Measurements from ENCODE around the gene TIPIN.
A peak's percentile ranks its signal among the peaks of the same experiment; 100 is the strongest.
"Not testable (repeated sequence)": the region's sequence is repeated elsewhere in the genome, so short reads cannot be mapped to it uniquely, and the experiment has no call there.

The TIPIN gene, protein sequence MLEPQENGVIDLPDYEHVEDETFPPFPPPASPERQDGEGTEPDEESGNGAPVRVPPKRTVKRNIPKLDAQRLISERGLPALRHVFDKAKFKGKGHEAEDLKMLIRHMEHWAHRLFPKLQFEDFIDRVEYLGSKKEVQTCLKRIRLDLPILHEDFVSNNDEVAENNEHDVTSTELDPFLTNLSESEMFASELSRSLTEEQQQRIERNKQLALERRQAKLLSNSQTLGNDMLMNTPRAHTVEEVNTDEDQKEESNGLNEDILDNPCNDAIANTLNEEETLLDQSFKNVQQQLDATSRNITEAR

DNA sequence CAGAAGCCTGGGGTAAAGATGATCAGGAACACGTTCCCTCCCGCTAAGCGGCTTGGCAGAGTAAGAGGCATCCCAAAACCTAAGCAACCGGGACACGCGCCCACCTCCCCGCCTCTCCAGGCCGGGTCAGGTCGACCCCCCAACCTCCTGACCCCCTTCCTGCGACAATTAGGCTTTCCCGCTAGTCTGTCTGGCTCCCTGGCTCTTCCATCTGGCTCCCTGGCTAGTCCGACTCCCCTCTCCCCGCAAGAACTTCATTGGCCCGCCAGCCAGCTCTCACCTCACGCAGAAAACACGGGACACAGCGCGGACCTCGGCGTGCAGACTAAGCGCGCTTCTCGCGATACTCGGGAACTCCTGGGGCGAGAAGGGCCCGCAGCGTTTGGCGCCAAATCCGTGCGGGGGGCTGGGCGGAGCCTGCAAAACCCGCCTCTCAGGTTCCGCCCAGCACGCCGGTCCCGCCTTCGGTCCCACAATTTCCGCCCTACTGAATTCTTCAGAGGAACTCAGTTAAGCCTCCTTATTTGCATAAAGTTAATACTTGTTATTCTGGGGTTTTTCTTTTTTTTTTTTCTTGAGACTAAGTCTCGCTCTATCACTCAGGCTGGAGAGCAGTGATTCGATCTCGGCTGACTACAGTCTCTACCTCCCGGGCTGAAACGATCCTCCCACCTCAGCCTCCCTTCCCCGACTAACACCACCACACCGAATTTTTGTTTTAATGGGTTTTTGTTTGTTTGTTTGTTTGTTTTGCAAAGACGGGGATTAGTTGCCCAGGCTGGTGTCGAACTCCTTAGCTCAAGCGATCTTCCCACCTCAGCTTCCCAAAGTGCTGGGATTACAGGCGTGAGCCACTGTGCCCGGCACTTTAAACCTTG is at the start of gene TIPIN:
Gene TIPIN (minus strand): TSS at position 327 of the 878 bp plus-strand sequence. CDS start 3,738 bp downstream, outside the sequence.
- DNase-seq = peak; percentile 96

DNA sequence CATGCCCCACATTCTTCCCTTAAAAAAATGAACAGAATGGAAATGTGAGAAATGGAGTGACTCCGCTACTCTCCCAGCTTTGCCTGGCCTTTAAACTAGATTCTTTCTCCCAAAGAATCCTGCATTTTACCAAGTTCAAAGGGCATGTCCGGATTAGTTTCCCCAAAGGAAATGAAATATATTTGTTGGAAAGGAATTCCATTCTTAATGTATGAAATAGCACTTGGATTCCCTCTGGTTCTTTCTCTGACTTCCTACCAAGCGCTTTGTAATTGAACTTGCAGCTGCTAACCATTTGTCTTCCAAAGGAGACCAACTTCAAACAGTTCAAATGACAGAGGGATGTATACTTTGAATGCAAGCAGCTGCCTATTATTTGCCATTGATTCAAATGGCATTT is 49.1 kb upstream of the TIPIN start:
- no peak for DNase-seq

DNA sequence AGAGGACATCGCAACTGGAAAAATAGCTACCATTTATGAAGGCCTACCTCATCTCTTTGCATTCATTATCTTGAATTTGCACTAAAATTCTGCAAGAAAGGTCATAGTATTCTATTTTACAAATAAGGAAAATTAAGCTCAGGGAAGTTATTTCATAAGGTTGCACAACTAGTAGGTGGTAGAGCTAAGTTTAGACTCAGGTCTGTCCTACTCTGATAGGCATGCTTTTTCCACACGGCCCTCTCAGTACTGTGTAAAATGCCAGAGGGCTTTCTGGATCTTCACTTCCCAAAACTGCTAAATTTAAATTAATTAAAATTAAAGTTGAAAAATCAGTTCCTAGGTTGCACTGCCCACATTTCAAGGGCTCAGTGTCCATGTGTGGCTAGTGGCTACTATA is 48.5 kb upstream of the TIPIN start:
- no peak for DNase-seq

DNA sequence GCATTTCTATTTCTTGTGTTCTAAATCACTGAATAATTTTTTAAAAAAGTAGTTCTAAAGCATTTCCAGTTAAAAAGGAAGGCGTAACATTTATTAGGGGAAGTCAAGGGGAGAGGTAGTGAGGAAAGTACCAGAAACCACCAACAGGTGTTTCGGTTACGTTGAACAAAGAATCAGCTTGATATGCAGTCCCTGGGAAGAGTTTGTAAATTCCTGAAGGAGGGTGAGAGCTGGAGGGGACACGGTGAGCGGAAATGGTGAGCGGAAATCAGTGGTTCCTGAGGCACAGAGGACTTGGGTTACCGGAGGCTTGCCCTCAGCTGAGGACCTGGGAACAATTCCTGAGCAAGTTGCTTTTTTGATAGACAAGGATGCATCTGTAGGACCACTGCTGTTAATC is 48.0 kb upstream of the TIPIN start:
- DNase-seq = no peak

DNA sequence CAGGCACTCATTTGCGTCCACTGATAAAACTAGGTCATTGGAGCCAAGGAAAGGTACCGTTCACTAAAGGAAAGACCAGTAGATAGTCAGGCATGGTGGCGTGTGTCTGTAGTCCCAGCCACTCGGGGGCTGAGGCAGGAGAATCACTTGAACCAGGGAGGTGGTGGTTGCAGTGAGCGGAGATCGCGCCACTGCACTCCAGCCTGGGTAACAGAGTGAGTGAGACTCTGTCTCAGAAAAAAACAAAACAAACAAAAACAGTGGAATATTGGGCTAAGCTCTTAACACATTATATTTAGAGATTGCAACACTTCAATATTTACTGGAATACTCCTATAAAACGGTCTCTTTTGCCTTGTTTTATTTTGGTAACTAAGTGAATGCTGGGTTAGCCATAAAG is 47.6 kb upstream of the TIPIN start:
- DNase-seq = no peak

DNA sequence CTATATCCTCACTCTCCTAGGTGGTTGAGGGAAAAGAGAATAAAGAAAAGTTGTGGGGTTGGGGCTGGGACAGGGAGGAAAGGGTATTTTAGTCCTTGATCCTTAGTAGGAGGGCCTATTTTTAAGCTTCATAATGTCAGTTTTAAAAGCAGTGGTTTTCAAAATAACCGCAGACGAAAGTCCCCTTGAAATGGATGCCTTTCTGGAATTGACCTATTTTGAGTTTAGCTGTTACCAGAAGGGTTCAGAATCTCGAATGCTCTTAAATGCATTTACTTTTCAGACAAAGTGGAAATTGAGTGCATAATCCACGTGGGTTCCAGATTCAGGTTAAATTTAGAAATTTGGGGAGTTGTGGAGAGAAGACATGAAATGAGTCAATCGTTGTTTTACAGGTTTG is 46.8 kb upstream of the TIPIN start:
- no peak for DNase-seq

DNA sequence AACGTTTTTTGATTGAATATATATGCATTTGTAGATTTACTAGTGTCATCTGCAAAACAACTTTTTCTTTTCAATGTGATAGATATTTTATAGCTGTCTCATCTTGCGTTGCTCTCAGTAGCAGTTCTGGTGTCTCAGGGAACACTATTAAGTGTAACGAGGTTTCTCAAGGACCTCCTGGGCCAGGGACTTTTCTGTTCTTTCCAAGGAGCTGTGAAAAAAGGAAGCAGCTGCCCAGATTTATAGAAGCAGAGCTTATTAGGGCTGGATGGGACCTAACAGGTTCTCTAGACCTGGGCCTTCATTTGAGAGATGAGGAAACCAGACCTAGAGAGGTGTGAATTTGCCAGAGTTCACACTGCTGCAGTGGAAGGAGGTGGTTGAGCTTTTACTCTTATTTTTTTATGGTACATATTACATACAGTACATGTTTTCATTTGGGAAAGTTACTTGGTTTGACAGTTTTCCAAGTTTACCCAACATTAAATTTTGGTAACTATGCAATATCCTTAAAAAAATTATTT is 46.3 kb upstream of the TIPIN start:
- DNase-seq = no peak

DNA sequence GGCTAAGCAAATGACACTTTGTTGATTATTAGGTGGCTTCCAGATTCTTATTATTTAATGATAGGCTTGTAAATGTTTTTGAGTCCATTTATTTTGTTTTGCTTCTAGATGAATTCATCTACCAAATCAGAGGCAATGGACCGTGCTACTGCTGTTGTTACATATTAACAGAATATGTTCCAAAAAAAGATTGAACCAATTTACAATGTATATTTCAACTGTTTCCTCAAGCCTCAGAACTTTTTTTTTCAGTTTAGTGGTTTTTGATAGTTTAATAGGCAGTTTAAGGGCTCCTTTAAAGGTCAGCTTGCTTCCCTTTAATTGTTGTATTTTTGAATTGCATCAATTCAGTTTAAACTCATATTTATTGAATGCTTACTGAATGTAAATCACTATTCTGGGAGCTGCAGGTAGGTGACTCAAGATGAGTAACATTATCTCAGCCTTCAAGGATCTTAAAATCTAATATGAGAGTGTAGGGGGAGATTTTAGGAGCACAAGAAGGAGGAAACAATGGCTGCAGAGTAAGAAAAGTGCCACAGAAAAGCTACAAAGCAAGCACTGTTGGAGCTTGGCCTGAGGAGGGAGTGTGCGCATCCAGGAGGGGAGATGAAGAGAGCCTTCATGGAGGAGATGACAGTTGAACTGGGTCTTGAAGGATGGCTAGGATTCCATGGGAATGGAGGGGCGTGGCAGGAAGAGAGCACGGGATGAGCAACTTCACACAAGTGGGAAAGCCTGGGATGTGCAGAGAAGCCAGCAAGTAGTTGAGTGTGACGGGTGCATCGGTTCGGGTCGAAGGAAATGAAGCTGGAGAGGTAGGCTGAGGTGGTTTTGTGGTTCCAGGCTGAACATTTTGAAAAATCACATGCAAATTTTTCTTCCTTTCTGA is 44.9 kb upstream of the TIPIN start:
- DNase-seq = no peak

DNA sequence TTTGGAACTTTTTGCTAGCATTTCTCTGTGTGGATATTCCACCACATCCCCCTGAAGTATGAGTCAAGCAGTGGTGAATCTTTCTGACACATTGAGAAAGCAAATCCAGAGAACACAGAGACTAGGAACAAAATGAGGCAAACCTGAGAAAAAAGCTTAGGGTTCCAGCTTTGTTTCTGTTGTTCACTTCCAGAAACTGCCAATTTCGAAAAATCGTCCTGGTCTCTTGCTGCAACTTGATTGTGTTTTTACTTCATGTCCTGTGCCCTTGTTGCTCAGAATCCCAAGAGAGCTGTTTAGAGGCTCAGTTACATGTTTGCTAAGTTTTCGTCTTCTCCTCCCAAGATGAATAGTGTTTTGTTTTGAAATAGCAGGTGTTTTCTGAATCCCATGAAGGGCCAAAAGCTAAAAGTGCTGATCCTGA is 43.9 kb upstream of the TIPIN start:
- no peak for DNase-seq

DNA sequence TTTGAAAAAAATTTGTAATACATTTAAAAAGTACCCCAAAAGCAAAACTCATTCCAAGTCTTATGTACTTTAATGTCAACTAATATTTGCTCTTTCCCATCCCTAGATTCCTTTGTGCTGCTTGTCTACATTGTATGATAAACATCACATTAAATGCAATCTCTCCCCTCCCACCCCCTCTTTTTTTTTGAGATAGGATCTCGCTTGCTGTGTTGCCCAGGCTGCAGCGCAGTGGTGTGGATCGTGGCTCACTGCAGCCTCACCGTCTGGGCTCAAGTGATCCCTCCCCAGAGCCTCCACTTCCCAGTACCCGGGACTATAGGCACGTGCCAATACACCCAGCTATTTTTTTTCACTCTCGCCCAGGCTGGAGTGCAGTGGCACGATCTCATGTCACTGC is 42.8 kb upstream of the TIPIN start:
- no peak for DNase-seq

DNA sequence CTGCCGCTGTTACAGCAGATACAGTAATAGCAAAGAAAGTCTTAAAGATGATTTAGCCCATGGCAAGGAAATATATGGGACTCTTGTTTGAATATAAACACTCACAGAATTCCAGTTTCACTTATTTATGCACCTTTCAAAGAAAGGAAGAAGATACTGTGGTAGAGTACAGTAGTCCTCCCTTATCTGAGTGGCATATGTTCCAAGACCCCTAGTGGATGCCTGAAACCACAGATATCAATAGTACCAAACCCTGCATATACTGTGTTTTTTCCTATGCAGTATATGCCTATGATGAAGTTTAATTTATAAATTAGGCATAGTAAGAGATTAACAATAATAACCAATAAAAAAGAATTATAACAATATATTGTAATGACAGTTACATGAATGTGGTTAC is 38.4 kb upstream of the TIPIN start:
- no peak for DNase-seq

DNA sequence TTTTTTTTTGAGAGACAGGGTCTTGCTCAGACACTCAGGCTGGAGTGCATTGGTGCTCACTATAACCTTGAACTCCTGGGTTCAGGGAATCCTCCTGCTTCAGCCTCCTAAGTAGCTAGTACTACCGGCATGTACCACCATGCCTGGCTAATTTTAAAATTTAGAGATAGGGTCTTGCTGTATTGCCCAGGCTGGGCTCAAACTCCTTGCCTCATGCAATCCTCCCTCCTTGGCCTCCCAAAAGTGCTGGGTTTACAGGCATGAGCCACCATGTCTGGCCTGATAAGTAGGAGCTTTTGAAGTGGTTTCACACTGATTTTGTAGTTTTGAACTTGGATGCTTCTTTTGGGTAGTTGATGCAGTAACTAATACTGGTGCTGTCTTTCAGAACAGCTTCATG is 38.0 kb upstream of the TIPIN start:
- no peak for DNase-seq

DNA sequence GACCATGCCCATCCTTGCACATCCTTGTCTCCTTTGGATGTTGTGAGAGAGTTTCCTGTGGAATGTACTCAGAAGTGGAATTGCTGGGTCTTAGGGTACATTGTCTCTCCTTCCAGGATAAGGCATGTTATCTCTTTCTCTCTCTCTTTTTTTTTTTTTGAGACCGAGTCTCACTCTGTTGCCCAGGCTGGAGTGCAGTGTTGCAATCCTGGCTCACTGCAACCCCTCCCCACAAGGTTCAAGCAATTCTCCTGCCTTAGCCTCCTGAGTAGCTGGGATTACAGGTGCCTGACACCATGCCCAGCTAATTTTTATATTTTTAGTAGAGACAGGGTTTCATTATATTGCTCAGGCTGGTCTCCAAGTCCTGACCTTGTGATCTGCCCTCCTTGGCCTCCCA is 36.6 kb upstream of the TIPIN start:
- not testable (repeated sequence) for DNase-seq

DNA sequence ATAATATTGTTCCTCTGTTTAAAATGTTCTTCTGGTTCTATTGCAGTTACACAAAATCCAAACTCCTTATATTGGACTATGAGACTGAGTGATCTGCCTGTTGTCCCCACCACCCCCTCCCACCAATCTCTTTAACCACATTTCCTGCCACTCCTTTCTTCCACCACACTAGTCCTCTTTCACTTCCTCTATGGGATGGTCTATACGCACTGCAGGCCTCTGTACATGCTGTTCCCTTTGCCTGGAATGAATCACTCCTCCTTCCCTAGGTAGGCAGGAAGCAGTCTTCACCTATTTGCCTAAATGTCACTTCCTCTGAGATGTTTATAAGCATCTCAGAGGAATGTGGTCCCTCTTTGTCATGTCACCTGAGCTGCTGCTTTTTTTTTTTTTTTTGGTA is 34.2 kb upstream of the TIPIN start:
- DNase-seq = no peak

DNA sequence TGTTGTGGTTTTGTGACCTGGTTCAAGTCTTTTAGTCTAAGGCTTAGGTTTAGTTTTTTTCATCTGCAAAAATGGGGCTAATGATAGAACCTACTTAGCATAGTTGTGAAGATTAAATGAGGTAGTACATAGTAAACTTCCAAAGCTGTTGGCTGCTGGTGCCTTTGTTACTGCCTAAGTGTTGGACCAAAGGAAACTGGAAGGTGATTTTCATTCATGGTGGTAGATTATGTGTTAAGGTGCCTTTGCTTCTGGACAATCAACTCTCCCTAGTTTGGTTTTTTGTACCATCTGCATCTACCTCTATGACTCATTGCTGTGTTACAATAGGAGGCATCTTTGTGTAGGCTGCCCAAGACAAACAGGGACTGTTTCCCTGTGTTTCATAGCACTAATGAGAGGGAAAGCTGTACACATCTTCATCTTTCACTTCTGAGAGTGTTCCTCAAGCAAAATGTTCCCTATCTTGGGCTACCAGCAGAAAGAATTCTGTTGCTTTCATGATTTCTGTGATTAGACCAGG is 33.4 kb upstream of the TIPIN start:
- DNase-seq = no peak

DNA sequence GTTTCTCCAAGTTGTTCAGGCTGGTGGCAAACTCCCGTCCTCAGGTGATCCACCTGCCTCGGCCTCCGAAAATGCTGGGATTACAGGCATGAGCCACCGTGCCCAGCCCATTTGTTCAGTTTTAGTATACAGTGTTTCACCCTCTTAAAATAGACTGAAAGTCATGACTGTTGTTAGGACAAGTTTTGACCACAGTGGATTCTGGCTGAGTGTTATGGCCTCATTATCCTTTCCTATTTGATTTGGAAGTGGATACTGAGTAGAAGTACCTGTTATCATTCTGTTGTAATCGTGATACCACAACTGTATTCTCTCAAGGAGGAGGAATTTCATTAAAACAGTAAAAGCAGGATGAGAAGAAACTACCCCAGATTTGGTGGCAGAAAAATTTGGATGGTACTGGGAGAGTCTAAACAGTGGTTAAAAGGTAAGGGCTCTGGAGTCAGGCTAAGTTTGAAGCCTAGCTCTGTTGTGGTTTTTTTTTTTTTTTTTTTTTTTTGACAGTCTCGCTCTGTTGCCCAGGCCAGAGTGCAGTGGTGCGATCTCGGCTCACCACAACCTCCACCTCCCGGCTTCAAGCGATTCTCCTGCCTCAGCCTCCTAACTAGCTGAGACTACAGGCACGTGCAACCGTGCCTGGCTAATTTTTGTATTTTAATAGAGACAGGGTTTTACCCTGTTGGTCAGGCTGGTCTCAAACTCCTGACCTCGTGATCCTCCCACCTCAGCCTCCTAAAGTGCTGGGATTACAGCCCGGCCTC is 32.8 kb upstream of the TIPIN start:
- no peak for DNase-seq

DNA sequence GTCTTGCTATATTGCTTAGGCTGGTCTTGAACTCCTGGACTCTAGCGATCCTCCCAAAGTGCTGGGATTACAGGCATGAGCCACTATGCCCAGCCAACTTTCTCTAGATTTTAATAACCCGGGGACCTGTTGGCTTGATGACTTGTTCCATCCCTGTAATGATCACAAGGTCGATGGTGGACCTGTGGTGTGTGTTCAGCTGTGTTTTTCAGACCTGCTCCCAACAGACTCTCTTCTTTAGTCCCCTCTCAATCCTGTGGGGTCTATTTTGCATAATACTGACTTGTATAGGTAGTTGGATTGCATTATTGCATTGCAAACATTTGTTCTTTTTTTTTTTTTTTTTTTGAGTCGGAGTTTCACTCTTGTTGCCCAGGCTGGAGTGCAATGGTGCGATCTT is 32.1 kb upstream of the TIPIN start:
- DNase-seq = no peak

DNA sequence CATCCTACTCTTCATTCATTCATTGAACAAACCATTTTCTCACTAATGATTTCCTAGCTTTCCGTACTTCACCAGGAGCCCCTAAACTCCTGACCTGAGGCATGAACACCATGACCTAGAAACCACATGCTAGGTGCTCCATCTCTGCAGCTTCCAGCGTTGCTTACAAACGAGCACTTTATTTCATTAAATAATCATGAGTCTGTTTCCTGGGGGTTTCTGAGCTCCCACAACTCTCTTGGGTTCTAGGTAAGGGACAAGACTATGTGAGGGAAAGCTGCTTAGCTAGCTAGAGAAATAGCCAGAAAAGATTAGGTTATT is 31.5 kb upstream of the TIPIN start:
- DNase-seq = no peak

DNA sequence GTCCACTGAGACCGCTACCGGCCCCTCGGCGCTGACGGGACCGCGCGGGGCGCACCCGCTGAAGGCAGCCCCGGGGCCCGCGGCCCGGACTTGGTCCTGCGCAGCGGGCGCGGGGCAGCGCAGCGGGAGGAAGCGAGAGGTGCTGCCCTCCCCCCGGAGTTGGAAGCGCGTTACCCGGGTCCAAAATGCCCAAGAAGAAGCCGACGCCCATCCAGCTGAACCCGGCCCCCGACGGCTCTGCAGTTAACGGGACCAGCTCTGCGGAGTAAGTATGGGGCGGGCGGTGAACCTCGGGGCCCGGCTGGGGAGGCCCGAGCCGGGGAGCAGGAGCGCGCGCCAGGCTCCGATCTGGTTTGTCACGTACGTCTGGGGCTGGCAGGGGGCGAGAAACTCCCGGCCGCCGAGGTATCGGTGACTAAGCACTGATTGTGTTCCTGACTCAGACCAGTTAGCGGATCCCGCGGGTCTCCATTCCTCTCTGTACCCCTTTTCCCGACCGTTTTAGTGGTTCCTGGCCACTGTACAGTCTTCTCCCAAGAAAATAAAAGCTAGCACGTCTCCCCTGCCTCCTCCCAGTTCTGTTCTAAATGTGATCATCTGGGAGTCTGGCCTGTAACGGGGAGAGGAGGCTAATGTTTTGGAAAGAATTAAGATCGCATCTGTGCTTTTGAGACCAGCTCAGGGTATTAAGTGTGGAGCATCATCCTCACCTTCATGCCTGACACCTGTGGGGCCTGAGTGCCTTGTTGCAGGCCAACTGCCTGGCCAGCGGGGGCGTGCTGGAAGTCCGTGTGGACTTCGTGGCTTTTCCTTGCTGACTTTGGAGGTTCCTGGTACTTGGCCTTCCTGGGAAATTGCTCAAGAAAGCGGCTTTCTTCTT is 30.9 kb upstream of the TIPIN start:
- peak; percentile 75 for DNase-seq

DNA sequence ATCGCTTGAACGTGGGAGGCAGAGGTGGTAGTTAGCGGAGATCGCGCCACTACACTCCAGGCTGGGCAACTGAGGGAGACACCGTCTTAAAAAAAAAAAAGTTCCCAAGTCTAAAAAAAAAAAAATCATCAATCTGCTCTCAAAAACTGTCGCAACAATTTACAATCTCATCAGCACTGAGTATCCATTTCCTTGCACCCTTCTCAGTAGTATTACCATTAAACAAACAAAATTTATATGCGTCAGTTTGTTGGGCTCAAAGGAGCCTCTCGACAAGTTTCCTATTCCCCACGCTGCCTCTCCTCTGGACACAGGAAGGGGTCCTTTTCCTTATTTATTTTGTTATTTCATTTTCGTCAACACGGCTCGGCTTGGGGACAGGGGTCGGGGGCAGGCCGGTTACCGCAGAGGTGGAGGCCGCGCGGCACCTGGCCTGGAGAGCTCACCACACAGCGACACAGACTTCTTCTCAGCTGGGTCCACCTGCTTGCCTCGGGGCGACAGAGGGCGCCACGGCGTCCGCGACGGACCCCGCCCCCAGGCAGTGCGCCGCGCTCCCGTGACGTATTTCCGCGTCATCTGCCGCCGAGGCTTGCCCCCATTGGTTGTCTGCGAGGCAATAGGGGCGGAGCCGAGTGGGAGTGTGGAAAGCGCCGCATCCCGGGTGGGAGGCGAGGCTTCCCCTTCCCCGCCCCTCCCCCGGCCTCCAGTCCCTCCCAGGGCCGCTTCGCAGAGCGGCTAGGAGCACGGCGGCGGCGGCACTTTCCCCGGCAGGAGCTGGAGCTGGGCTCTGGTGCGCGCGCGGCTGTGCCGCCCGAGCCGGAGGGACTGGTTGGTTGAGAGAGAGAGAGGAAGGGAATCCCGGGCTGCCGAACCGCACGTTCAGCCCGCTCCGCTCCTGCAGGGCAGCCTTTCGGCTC is 30.0 kb upstream of the TIPIN start, which contains the start of gene MAP2K1:
Gene MAP2K1 (plus strand): TSS at position 709 of the 920 bp plus-strand sequence. CDS start 436 bp downstream, outside the sequence.
- DNase-seq = peak; percentile 99

Measured in right hindlimb (tissue), 1 donor.